HEK293 (cell line): Measurements from ENCODE around the gene RUNX1.

Experiments
- CTCF ChIA-PET: fragments of 350-600 bp; formaldehyde crosslinking; extraction: SDS; loops from one replicate; lab custom pipeline; 2021; ENCODE audit warnings: antibody characterized with exemption; lab: Yijun Ruan, JAX
- POLR2A ChIA-PET: fragments of 300-600 bp; formaldehyde crosslinking; extraction: SDS; loops from one replicate; lab custom pipeline; 2020; ENCODE audit warnings: antibody characterized with exemption, inconsistent platforms; lab: Yijun Ruan, JAX
- H3K27ac ChIP-seq: fragments of 200-500 bp; sonication (Bioruptor generic); 2 replicates; pipeline ENCODE4 v1.5.1; 2014; ENCODE audit warnings: low read depth, low read length, control low read depth, inconsistent platforms; ENCODE audit errors: extremely low read depth
- H3K36me3 ChIP-seq, 2 experiments: fragments of 200-500 bp in 1 of 2; sonication (Bioruptor generic) in 1 of 2; 1 replicate in 1 of 2; 2 replicates in 1 of 2; pipeline ENCODE4 v1.5.1; 2014 to 2017; ENCODE audit warnings: inconsistent platforms in 2 of 2, low read length in 2 of 2; ENCODE audit not compliant: control insufficient read depth in 2 of 2, insufficient read depth in 1 of 2
- H3K4me1 ChIP-seq: fragments of 200-500 bp; sonication (Bioruptor generic); 2 replicates; pipeline ENCODE4 v1.5.1; 2014; ENCODE audit warnings: mild to moderate bottlenecking, low read length, inconsistent platforms; ENCODE audit not compliant: control insufficient read depth, insufficient read depth
- H3K4me3 ChIP-seq: 2 replicates; pipeline ENCODE4 v1.5.1; 2011; ENCODE audit warnings: low read depth, mild to moderate bottlenecking, control low read depth, low read length, moderate library complexity
- H3K9me3 ChIP-seq: fragments of 200-500 bp; sonication (Bioruptor generic); 2 replicates; pipeline ENCODE4 v1.5.1; 2014; ENCODE audit warnings: low read depth, low read length, inconsistent platforms; ENCODE audit not compliant: control insufficient read depth, insufficient read depth
- FEZF1 ChIP-seq: fragments of 450-650 bp; formaldehyde crosslinking; IDR thresholded peaks from 2 replicates; pipeline ENCODE4 v1.5.1; 2016; ENCODE audit warnings: missing biosample characterization, missing genetic modification characterization
- KLF8 ChIP-seq: fragments of 450-650 bp; formaldehyde crosslinking; IDR thresholded peaks from 2 replicates; pipeline ENCODE4 v1.5.1; 2016; ENCODE audit warnings: missing biosample characterization, missing genetic modification characterization
- OSR2 ChIP-seq: fragments of 450-650 bp; formaldehyde crosslinking; IDR thresholded peaks from 2 replicates; pipeline ENCODE4 v1.5.1; 2016; ENCODE audit warnings: missing biosample characterization, missing genetic modification characterization
- RBAK ChIP-seq: fragments of 450-650 bp; formaldehyde crosslinking; IDR thresholded peaks from 2 replicates; pipeline ENCODE4 v1.5.1; 2016; ENCODE audit warnings: missing biosample characterization, missing genetic modification characterization
- REPIN1 ChIP-seq: fragments of 450-650 bp; formaldehyde crosslinking; IDR thresholded peaks from 2 replicates; pipeline ENCODE4 v1.5.1; 2017; ENCODE audit warnings: missing biosample characterization, missing genetic modification characterization, low read depth
- REST ChIP-seq: fragments of 450-650 bp; formaldehyde crosslinking; IDR thresholded peaks from 2 replicates; pipeline ENCODE4 v1.5.1; 2016; ENCODE audit warnings: missing biosample characterization, missing genetic modification characterization
- SETDB1 ChIP-seq: IDR thresholded peaks from one replicate; pipeline ENCODE4 v1.6.1; 2017; ENCODE audit warnings: mild to moderate bottlenecking, low read length, moderate library complexity, mixed read lengths; ENCODE audit not compliant: insufficient read length
- TRIM28 ChIP-seq: IDR thresholded peaks from 2 replicates; pipeline ENCODE4 v1.6.1; 2011; ENCODE audit warnings: low read length, control low read depth, borderline replicate concordance
- ZFP3 ChIP-seq: fragments of 450-650 bp; formaldehyde crosslinking; IDR thresholded peaks from 2 replicates; pipeline ENCODE4 v1.5.1; 2016; ENCODE audit warnings: low read depth, missing biosample characterization, missing genetic modification characterization
- ZFP69B ChIP-seq: fragments of 450-650 bp; formaldehyde crosslinking; IDR thresholded peaks from 2 replicates; pipeline ENCODE4 v1.5.1; 2016; ENCODE audit warnings: missing biosample characterization, missing genetic modification characterization
- ZNF132 ChIP-seq: fragments of 450-650 bp; formaldehyde crosslinking; IDR thresholded peaks from 2 replicates; pipeline ENCODE4 v1.5.1; 2017; ENCODE audit warnings: missing biosample characterization, missing genetic modification characterization, borderline replicate concordance
- ZNF16 ChIP-seq: fragments of 450-650 bp; formaldehyde crosslinking; IDR thresholded peaks from 2 replicates; pipeline ENCODE4 v1.5.1; 2016; ENCODE audit warnings: low read depth, missing biosample characterization, missing genetic modification characterization
- ZNF324 ChIP-seq: fragments of 450-650 bp; formaldehyde crosslinking; IDR thresholded peaks from 2 replicates; pipeline ENCODE4 v1.5.1; 2016; ENCODE audit warnings: missing biosample characterization, missing genetic modification characterization
- ZNF626 ChIP-seq: fragments of 450-650 bp; sonication (Bioruptor Pico); formaldehyde crosslinking; IDR thresholded peaks from 2 replicates; pipeline ENCODE4 v1.5.1; 2018; ENCODE audit warnings: missing biosample characterization, missing genetic modification characterization, inconsistent platforms
- TF ChIP-seq, protein P1 (sequence below): fragments of 450-650 bp; formaldehyde crosslinking; IDR thresholded peaks from 2 replicates; pipeline ENCODE4 v1.5.1; 2016; ENCODE audit warnings: missing biosample characterization, missing genetic modification characterization
- TF ChIP-seq, protein P2 (sequence below): fragments of 450-650 bp; formaldehyde crosslinking; IDR thresholded peaks from 2 replicates; pipeline ENCODE4 v1.5.1; 2016; ENCODE audit warnings: missing biosample characterization, missing genetic modification characterization
- TF ChIP-seq, protein P3 (sequence below): fragments of 450-650 bp; formaldehyde crosslinking; IDR thresholded peaks from 2 replicates; pipeline ENCODE4; 2016; ENCODE audit warnings: missing biosample characterization, missing genetic modification characterization

The RUNX1 gene

DNA sequence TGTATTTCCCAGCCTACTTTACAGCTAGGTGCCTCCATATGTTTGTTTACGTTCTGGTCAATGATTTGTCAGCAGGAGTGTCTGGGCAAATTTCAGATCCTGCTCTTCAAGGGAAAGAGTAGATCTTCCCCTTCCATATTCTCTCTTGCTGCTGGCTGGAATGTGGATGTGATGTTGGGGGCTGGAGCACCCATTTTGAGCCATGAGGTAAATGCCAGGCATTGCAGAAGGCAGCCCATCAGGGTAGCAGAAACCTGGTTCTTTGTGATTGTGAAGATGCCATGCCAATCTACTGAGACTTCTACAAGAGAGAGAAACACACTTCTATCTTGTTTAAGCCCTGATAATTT, 25.1 kb downstream of the RUNX1 start:
- Histone ChIP-seq H3K36me3 (no peaks in the 10 kb centered on the region), H3K4me3 (no peak overlapping the region), H3K27ac (no peak overlapping the region), H3K4me1 (no peaks in the 10 kb centered on the region), H3K9me3 (no peaks in the 10 kb centered on the region)
- POLR2A ChIA-PET = no interaction called here
- TF ChIP-seq ZNF16 (no peak), TRIM28 (peak; percentile 65), ZNF324 (tag by site-specific recombination) (no peak), KLF8 (tag by site-specific recombination) (0 out of 2 replicates have a peak, but pooled peaks have one; percentile 15), SETDB1 (peak; percentile 56)
- TF ChIP-seq, protein P1, sequence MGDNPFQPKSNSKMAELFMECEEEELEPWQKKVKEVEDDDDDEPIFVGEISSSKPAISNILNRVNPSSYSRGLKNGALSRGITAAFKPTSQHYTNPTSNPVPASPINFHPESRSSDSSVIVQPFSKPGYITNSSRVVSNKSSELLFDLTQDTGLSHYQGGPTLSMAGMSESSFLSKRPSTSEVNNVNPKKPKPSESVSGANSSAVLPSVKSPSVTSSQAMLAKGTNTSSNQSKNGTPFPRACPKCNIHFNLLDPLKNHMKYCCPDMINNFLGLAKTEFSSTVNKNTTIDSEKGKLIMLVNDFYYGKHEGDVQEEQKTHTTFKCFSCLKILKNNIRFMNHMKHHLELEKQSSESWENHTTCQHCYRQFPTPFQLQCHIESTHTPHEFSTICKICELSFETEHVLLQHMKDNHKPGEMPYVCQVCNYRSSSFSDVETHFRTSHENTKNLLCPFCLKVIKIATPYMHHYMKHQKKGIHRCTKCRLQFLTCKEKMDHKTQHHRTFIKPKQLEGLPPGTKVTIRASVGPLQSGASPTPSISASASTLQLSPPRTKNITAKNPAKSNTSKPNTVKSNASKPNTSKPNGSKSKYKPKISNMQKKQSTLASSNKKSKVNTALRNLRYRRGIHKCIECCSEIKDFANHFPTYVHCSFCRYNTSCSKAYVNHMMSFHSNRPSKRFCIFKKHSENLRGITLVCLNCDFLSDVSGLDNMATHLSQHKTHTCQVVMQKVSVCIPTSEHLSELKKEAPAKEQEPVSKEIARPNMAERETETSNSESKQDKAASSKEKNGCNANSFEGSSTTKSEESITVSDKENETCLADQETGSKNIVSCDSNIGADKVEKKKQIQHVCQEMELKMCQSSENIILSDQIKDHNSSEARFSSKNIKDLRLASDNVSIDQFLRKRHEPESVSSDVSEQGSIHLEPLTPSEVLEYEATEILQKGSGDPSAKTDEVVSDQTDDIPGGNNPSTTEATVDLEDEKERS = peak; percentile 93
- TF ChIP-seq, protein P2, sequence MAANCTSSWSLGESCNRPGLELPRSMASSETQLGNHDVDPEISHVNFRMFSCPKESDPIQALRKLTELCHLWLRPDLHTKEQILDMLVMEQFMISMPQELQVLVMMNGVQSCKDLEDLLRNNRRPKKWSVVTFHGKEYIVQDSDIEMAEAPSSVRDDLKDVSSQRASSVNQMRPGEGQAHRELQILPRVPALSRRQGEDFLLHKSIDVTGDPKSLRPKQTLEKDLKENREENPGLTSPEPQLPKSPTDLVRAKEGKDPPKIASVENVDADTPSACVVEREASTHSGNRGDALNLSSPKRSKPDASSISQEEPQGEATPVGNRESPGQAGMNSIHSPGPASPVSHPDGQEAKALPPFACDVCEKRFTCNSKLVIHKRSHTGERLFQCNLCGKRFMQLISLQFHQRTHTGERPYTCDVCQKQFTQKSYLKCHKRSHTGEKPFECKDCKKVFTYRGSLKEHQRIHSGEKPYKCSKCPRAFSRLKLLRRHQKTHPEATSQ = peak; percentile 77; the same call in 1 of the 2 replicates
- CTCF ChIA-PET = no interaction called here

GRCh38 chr21:35023396-35024070, 25.6 kb downstream of the RUNX1 start:
- ChIA-PET POLR2A (no interaction called here), CTCF (interaction anchor here (0.6 kb wide), 2 partner anchors 50 to 263 kb away, joined by 3 read pairs; no protein-coding TSS in a partner anchor)
- no peak overlapping the region for H3K4me3 ChIP-seq
- H3K27ac ChIP-seq = no peak overlapping the region
- no peaks in the 10 kb centered on the region for H3K9me3 ChIP-seq
- H3K4me1 ChIP-seq = no peaks in the 10 kb centered on the region
- H3K36me3 ChIP-seq = no peaks in the 10 kb centered on the region
- no peak for TF ChIP-seq ZFP3 (tag by site-specific recombination)
- TF ChIP-seq, protein P3, sequence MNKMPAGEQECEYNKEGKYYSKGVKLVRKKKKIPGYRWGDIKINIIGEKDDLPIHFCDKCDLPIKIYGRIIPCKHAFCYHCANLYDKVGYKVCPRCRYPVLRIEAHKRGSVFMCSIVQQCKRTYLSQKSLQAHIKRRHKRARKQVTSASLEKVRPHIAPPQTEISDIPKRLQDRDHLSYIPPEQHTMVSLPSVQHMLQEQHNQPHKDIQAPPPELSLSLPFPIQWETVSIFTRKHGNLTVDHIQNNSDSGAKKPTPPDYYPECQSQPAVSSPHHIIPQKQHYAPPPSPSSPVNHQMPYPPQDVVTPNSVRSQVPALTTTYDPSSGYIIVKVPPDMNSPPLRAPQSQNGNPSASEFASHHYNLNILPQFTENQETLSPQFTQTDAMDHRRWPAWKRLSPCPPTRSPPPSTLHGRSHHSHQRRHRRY (tag by site-specific recombination) = no peak
- no peak for TF ChIP-seq RBAK (tag by site-specific recombination)
- TF ChIP-seq ZFP69B = no peak
- TF ChIP-seq ZNF626 (tag by site-specific recombination) = no peak
- TF ChIP-seq REPIN1 (tag by site-specific recombination) = no peak
- no peak for TF ChIP-seq OSR2 (tag by site-specific recombination)
- no peak for TF ChIP-seq REST
- no peak for TF ChIP-seq ZNF132 (tag by site-specific recombination)
- no peak for TF ChIP-seq FEZF1 (tag by site-specific recombination)
